ENCODE measurements around the gene NMT1.

The NMT1 gene

GRCh38 chr17:45138911-45139532 is 77.9 kb downstream of the NMT1 start:
- DNase-seq, result no peak

DNA sequence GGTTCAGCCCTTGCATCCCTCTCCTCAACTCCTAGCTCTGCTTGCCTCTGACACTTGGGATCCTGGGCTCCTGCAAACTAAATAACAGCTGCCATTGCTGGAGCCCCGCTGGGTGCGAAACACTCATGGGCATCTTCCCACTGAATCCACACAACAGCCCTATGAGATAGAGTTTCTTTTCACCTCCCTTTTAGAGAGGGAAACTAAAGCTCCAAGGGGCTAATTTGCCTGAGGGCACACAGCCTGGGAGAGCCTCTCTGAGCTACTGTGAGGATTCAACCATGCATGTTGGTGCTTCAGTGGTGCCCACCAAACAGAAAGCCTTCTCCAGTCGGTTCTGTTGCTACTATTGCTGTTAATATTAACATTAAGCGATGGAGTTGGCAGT is 78.4 kb downstream of the NMT1 start:
- no peak for DNase-seq

GRCh38 chr17:45143094-45143670 is 82.1 kb downstream of the NMT1 start:
- no peak for DNase-seq

DNA sequence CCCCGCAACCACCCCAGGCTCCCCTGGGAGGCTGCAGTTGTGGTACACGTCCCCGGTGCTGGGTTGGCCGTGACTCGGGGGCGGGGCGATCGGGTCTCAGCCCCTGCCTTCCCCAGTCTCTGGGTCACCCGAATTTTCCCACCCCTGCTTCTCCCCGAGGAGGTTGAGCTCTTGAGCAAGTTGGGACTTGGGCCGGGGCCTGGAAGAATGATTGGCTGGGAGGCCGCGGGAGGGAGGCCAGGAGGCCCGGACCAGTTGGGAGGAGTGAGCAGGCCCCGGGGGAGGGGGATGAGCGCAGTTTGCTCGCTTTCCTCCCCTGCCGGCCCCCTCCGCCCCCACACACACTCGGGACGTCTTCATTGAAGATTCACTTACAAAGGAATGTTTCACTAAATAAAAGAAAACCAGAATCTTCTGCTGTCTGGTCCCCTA is 82.7 kb downstream of the NMT1 start:
- DNase-seq, result no peak

GRCh38 chr17:45144199-45145034 is 83.3 kb downstream of the NMT1 start:
- no peak for DNase-seq

DNA sequence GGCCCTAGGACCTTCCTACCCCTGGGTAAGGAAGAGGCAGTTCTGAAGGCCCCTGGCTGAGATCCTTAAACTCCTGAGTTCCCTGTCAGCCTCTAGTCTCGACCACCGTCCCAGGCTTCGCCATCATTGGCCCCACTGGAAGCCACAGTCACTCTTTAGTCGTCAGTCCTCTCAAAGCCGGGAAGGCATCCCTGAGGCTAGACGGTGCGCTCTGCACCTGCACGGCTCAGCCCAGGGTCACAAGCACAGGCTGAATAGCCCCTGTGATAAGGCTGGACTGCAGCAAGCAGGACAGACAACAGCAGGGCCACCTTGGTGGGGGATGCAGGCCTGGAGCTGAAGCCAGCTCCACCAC is 83.9 kb downstream of the NMT1 start:
- DNase-seq, result no peak

- no peak for DNase-seq
These were observed 85.0 kb downstream of the NMT1 start for GRCh38 chr17:45146166-45146565.

GRCh38 chr17:45146592-45146889 is 85.4 kb downstream of the NMT1 start:
- DNase-seq, result no peak

DNA sequence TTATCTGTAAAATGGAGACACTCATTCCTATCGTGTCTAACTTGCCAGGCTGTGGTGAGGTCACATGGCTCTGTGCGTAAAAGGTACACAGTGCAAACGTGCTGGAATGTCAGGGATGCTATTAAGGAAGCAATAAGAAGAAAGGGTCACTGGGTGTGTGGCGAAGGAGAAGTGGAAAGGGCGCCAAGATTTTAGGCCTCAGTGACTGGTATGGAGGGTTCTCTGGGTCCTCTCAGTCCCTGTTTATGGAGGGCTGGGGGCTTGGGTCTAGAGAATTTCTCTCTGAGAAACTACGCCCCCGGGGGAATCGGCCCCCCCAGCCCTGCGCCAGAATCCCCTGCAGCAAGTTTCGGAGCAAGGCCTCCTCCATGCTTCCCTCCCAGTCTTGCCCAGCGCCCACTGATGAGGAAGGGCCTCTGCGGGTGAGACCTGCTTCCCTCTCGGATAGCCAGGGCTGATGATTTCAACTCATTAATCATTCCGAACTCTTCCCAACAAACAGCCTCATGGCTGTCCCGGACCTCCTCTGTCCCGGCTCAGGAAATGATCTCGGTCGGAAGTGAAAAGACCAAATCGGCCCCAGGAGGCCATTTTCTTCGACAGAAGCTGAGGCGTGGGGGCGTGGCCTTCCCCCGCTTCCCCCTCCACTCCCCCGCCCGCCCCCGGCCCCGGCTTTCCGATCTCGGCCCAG is 85.9 kb downstream of the NMT1 start:
- DNase-seq, result peak; percentile 53

- peak; percentile 93 for DNase-seq
These were observed 86.6 kb downstream of the NMT1 start for GRCh38 chr17:45147581-45148182.

DNA sequence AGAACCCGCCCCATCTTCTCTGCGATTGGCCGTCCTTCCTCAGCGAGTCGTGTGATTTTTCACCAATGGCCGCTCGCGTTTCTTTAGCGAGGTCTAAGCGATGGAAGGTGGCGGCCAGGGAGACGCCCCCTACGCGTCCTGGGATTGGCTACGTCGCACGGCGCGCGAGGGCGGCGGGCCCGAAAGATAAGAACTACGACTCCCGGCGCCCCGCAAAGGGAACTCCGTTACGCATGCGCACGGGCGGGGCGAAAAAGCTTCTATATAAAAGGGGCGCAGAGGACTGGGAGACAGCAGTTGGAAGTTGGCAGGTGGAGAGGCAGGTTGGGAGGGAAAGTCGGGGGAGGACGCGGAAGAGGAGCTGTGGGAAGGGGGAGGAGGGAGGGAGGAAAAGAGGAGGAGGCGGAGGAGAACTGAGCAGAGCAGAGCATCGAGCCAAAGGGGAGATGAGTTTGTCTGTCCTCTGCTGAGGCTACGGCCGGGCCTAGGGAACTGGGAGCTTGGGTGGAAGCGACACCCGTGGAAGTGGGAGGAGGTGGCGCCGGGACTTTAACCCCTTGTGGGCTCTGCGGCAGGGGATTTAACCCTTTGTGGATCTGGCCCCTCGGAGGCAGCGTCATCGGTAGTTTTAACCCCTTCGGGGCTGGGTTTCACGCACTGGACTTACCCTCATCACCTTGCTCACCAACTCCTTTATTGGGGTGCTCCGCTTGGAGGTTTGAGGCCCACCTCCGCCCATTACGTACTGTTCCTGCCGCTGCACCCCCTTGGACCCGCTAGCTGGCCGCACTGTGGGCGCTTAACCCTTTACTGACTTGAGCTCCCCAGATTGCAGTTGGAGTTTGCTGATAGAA is 87.3 kb downstream of the NMT1 start, which contains the start of gene HEXIM1:
Gene HEXIM1 (plus strand): TSS at position 293 of the 854 bp plus-strand sequence. CDS start 716 bp downstream, outside the sequence.
- DNase-seq, result peak; percentile 99

GRCh38 chr17:45149037-45149668 is 88.0 kb downstream of the NMT1 start:
- DNase-seq, result peak; percentile 25

DNA sequence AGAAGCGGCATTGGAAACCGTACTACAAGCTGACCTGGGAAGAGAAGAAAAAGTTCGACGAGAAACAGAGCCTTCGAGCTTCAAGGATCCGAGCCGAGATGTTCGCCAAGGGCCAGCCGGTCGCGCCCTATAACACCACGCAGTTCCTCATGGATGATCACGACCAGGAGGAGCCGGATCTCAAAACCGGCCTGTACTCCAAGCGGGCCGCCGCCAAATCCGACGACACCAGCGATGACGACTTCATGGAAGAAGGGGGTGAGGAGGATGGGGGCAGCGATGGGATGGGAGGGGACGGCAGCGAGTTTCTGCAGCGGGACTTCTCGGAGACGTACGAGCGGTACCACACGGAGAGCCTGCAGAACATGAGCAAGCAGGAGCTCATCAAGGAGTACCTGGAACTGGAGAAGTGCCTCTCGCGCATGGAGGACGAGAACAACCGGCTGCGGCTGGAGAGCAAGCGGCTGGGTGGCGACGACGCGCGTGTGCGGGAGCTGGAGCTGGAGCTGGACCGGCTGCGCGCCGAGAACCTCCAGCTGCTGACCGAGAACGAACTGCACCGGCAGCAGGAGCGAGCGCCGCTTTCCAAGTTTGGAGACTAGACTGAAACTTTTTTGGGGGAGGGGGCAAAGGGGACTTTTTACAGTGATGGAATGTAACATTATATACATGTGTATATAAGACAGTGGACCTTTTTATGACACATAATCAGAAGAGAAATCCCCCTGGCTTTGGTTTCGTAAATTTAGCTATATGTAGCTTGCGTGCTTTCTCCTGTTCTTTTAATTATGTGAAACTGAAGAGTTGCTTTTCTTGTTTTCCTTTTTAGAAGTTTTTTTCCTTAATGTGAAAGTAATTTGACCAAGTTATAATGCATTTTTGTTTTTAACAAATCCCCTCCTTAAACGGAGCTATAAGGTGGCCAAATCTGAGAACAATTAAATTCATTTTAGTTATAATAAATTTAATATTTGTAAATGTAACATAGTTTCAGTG is 88.8 kb downstream of the NMT1 start:
- DNase-seq, result no peak

DNA sequence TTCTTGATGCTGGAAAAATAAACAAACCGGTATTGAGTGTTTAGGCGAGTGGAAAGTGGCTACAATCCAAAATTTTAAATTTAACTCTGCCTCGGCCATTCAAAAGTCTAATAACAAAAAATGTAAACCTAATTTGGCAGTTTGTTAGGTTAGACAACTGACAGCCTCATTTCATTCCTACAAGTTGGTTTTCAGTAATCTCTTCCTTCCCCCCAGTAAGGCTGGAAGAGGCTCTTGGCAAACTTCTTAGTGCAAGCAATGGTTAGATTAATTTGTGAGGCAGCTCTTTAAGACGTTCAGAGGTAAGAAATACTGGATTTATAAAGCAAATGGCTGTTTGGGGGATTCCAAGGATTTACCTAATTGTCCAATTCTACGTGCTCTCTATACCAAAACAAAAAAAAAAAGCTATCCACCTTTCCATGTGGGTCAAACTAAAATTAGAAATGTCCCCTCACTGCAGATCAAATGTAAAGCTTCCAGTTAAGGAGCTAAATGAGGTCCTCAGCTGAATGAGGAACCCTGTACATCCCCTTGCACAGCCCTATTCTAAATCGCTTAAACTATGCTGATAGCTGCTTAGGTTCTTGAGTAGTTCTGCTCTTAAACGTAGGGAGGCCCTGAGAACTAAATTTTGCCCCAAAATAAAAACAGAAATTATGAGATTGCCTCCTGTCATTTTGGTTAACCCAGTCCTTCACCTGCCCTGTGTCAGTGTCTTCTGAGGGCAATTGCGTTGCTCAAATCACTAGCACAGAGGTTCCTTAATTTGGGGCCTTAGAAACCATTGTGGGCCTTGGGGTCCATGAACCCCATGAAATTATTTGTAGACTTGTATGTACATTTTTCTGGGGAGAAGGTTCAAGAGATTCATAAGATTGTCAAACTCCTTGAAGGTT is 90.0 kb downstream of the NMT1 start:
- DNase-seq, result no peak

DNA sequence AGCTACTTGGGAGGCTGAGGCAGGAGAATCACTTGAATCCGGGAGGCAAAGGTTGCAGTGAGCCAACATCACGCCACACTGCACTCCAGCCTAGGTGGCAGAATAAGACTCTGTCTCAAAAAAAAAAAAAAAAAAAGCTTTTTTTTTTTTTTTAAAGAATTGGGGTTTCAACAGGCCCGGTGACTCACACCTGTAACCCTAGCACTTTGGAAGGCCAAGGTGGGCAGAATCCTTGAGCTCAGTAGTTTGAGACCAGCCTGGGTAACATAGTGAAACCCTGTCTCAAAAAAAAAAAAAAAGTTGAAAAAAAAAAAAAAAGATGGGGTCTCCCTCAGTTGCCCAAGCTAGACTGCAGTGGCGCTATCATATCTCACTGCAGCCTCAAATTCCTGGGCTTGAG is 93.9 kb downstream of the NMT1 start:
- DNase-seq, result no peak

GRCh38 chr17:45155483-45155882 is 94.4 kb downstream of the NMT1 start:
- no peak for DNase-seq

DNA sequence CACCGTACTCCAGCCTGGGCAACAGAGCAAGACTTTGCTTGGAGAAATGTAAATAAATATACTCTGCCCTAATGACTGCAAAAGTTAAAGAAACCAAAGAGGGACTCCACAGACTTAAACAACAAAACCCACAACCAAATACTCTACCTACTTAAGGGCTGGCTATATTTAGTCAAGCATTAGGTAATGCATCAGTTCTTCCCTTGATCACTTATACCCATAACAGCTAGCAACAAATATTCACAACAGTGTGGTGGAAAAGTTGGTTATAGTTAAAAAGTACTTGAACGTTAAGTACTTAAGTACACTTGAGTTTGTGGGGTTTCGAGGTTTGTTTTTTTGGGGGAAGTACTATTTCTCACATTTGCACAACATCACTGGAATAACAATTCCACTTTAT is 95.1 kb downstream of the NMT1 start:
- DNase-seq, result no peak
